K562 (cell line): ENCODE measurements around the gene MARK3. TPM values are rescaled to one million over a fixed set of nuclear protein-coding genes. Genes with fewer than 3 reads are reported as not detected.

Source experiments
- ATAC-seq: fragments of 200-7000 bp; cut with Tn5 transposase; 3 replicates; pipeline ENCODE4 v1.9.1; 2020; ENCODE audit warnings: moderate library complexity
- BruUV-seq: library from RNA; stranded (reverse); fragments of 400-500 nt; replicated peaks from 2 replicates; lab custom pipeline; 2021; lab: Mats Ljungman, UMichigan
- CTCF ChIA-PET: fragments of 300-600 bp; formaldehyde crosslinking; extraction: SDS; loops from one replicate; lab custom pipeline; 2021; ENCODE audit warnings: low intra/inter-chr PET ratio; lab: Yijun Ruan, JAX
- POLR2A ChIA-PET: fragments of 300-600, 350-650 bp; sonication (Branson Sonifier 250); formaldehyde crosslinking; extraction: SDS; loops from one replicate; lab custom pipeline; 2021; ENCODE audit warnings: antibody characterized with exemption, inconsistent platforms; lab: Yijun Ruan, JAX
- DNase-seq, 4 experiments: peaks; one replicate each; pipeline versions ENCODE4 v3.0.0 to v3.0.0-alpha.2; 2011 to 2018; ENCODE audit warnings: low spot score in 3 of 4, mixed read lengths in 3 of 4; ENCODE audit errors: extremely low read depth in 1 of 4
- FAIRE-seq: peaks from 2 replicates; lab custom pipeline; 2011; peaks lifted over from hg19 to GRCh38; lab: Jason Lieb, UNC
- H2AFZ ChIP-seq: 2 replicates; pipeline ENCODE4 v1.6.0; 2011; ENCODE audit warnings: low read depth, low read length, control low read depth, inconsistent platforms
- H3K27ac ChIP-seq: fragments of 200-600 bp; 3 replicates; pipeline ENCODE4 v1.8.0; 2011; ENCODE audit warnings: low read depth, mild to moderate bottlenecking, control low read depth, inconsistent platforms, low read length, moderate library complexity, mixed read lengths; ENCODE audit errors: extremely low read depth
- H3K27me3 ChIP-seq, 2 experiments: fragments of 300-600 bp in 1 of 2; 2 replicates in 1 of 2; 3 replicates in 1 of 2; pipeline versions ENCODE4 v1.6.0 to v1.8.0; 2011; ENCODE audit warnings: inconsistent platforms in 2 of 2, low read length in 2 of 2, mild to moderate bottlenecking in 1 of 2, mixed read lengths in 1 of 2, moderate library complexity in 1 of 2; ENCODE audit not compliant: control insufficient read depth in 2 of 2, insufficient read depth in 2 of 2
- H3K36me3 ChIP-seq: fragments of 300-600 bp; 3 replicates; pipeline ENCODE4 v1.8.0; 2011; ENCODE audit warnings: mild to moderate bottlenecking, low read length, inconsistent platforms; ENCODE audit not compliant: control insufficient read depth, insufficient read depth
- H3K4me1 ChIP-seq, 2 experiments: fragments of 200-600 bp in 1 of 2; replicated peaks in 1 of 2; 2 replicates in 1 of 2; 3 replicates in 1 of 2; pipeline versions ENCODE4 v1.5.1 to v1.8.0; 2011; ENCODE audit warnings: inconsistent platforms in 2 of 2, low read length in 2 of 2, mild to moderate bottlenecking in 1 of 2, mixed read lengths in 1 of 2, moderate library complexity in 1 of 2; ENCODE audit not compliant: control insufficient read depth in 2 of 2, insufficient read depth in 2 of 2
- H3K4me2 ChIP-seq: 2 replicates; pipeline ENCODE4 v1.6.1; 2011; ENCODE audit warnings: low read length, control low read depth, inconsistent platforms, mixed read lengths; ENCODE audit not compliant: insufficient read depth
- H3K4me3 ChIP-seq: fragments of 200-600 bp; sonication (generic), shearing (Covaris generic); 2 replicates; pipeline ENCODE4 v1.5.1; 2016; ENCODE audit warnings: control low read depth, inconsistent platforms
- H3K79me2 ChIP-seq: fragments of 200-600 bp; 3 replicates; pipeline ENCODE4 v1.8.0; 2011; ENCODE audit warnings: low read length, inconsistent platforms; ENCODE audit not compliant: control insufficient read depth, insufficient read depth
- H3K9ac ChIP-seq, 2 experiments: 2 replicates each; pipeline versions ENCODE4 v1.6.0 to v1.6.1; 2011; ENCODE audit warnings: low read depth in 2 of 2, low read length in 2 of 2, control low read depth in 1 of 2, inconsistent platforms in 1 of 2, mild to moderate bottlenecking in 1 of 2, mixed read lengths in 1 of 2; ENCODE audit not compliant: insufficient read depth in 1 of 2
- H3K9me1 ChIP-seq: one replicate; pipeline ENCODE4 v1.6.0; 2011; ENCODE audit warnings: inconsistent platforms, mild to moderate bottlenecking, low read length, moderate library complexity; ENCODE audit not compliant: control insufficient read depth, insufficient read depth
- H3K9me3 ChIP-seq: replicated peaks from 2 replicates; pipeline ENCODE4 v1.5.1; 2011; ENCODE audit warnings: low read depth, low read length, inconsistent platforms; ENCODE audit not compliant: control insufficient read depth, insufficient read depth
- H4K20me1 ChIP-seq: replicated peaks from 2 replicates; pipeline ENCODE4 v1.6.1; 2011; ENCODE audit warnings: low read length, inconsistent platforms, mixed read lengths; ENCODE audit not compliant: control insufficient read depth, insufficient read depth
- YY1 ChIP-seq, 3 experiments: IDR thresholded peaks; 2 replicates each; pipeline ENCODE4 v1.6.1; 2011; ENCODE audit warnings: low read length in 2 of 3, mild to moderate bottlenecking in 2 of 3, moderate library complexity in 2 of 3, borderline replicate concordance in 1 of 3, control low read depth in 1 of 3, low read depth in 1 of 3; ENCODE audit not compliant: insufficient read depth in 3 of 3, insufficient replicate concordance in 2 of 3, control insufficient read depth in 1 of 3, insufficient read length in 1 of 3; ENCODE audit errors: extremely low read depth in 1 of 3
- WGBS: fragments of 100-300 bp; shearing (Covaris generic); methylation state at CpG from one replicate; pipeline ENCODE4 v1.1.6; 2016; ENCODE audit warnings: low coverage, mixed read lengths; ENCODE audit not compliant: insufficient coverage; ENCODE audit errors: missing lambda C conversion rate; 5-methylcytosine and 5-hydroxymethylcytosine counted together
- in situ Hi-C: fragments of 300-500 bp; cut with MboI; formaldehyde crosslinking; loops from 4 replicates; pipeline ENCODE4 v1.15.0; 2018; ENCODE audit warnings: inconsistent platforms, mixed read lengths
- intact Hi-C: fragments of 100-400 bp; cut with micrococcal nuclease; formaldehyde crosslinking; loops from 2 replicates; pipeline ENCODE4 v1.14.2; 2022
- polyA plus RNA-seq, 8 experiments: library from polyadenylated mRNA; depleted of rRNA in 4 of 8; stranded (reverse) in 5 of 8; unstranded in 3 of 8; fragments of >200 nt; fragmentation: Nextera tagmentation in 2 of 8; fragmentation: Illumina TruSeq in 1 of 8; extraction: Ambion mirVana in 2 of 8; extraction: Trizol in 1 of 8; gene quantifications; 2 replicates each; pipeline versions ENCODE4 v1.2.1 to v1.2.3, GENCODE V29; 2011 to 2014; ENCODE audit warnings: inconsistent platforms in 1 of 8, missing spikeins in 1 of 8
- total RNA-seq, 7 experiments: library from RNA; depleted of rRNA in 6 of 7; stranded (reverse); fragments of >200 nt in 6 of 7; fragmentation: Illumina TruSeq in 2 of 7; extraction: Trizol in 2 of 7; gene quantifications; 2 replicates each; pipeline versions ENCODE4 v1.2.1 to v1.2.3, GENCODE V29; 2011 to 2021; ENCODE audit warnings: low replicate concordance in 1 of 7

MARK3 gene
- total and polyA plus RNA-seq, 9 of the 15 experiments (the other 6 are each of a cell fraction or from before 2014, with no cell fraction given), result 10.1 to 68.7 (median 56.3) TPM

DNA sequence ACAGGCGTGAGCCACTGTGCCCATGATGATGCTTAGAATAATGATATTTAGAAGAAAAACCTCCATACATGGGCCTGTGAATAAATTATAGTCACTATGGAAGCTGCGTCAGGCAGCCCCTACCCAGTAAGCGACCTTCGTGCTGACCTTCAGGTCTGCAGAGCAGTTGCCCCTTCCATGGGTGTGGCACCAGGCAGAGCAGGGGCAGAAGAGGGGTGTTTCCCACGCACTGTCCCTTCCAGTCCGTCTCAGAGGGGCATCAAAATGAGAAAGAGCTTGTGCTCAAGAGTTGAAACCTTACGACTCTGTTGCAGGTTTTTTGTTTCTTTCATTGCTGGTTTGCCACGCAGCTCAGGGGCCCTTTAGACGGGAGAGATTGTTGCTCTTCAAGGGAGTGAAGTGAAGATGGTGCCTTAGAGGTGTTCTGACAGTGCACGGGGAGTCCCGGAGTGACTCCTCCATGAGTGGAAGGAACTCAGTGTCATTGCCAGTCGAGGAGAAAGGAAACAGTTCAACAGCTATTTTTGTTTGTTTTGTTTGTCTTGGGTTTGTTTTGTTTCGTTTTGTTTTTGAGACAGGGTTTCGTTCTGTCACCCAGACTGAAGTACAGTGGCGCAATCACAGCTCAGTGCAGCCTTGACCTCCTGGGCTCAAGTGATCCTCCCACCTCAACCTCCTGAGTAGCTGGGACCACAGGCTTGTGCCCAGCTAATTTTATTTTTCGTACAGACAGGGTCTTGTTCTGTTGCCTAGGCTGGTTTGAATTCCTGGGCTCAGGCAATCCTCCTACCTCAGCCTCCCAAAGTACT lies 123.5 kb downstream of the MARK3 start:
- Histone ChIP-seq H3K27me3 (no peaks in the 10 kb centered on the region), H3K9me3 (no peaks in the 10 kb centered on the region), H3K4me2 (no peak overlapping the region), H2AFZ (no peak overlapping the region), H3K36me3 (peaks cover 38% of the 10 kb centered on the region), H3K79me2 (no peaks in the 10 kb centered on the region), H3K4me1 (peaks cover 0 to 11% of the 10 kb centered on the region in 2 experiments; a peak in 2 of 5 replicates), H4K20me1 (no peaks in the 10 kb centered on the region), H3K4me3 (no peak overlapping the region), H3K9me1 (no peaks in the 10 kb centered on the region), H3K27ac (no peak overlapping the region), H3K9ac (no peak overlapping the region)
- no peak for DNase-seq
- intact Hi-C loops, result no loop called here
- no peak for ATAC-seq
- no peak for FAIRE-seq
- TF ChIP-seq YY1 (IDR thresholded peaks at IDR 0.05; ENCODE audit: borderline replicate concordance in 1 of 3, control insufficient read depth in 1 of 3, extremely low read depth in 1 of 3, insufficient read depth in 3 of 3, insufficient read length in 1 of 3, insufficient replicate concordance in 2 of 3, low read depth in 1 of 3, low read length in 2 of 3), result no peak
- ChIA-PET POLR2A (interaction anchor here (0.6 to 1.3 kb wide), 3 partner anchors 11 to 33 kb away, joined by 3 to 4 read pairs (median 3); no protein-coding TSS in a partner anchor), CTCF (no interaction called here)
- no TSS peak for BruUV-seq
- 93% methylated on average over 16 of the region's 16 CpGs for WGBS
- in situ Hi-C loops, result no loop called here
